SK-N-SH treated with all-trans-retinoic acid at 6 μM for 48 hours (cell line): ENCODE measurements around the gene MED20.

Source experiments
- ARNTL ChIP-seq: fragments of 450-650 bp; formaldehyde crosslinking; IDR thresholded peaks from 2 replicates; pipeline ENCODE4 v1.5.0; 2020; ENCODE audit warnings: low read depth, mild to moderate bottlenecking, moderate library complexity, borderline replicate concordance
- CSDC2 ChIP-seq: fragments of 250-450 bp; sonication (Bioruptor Pico); IDR thresholded peaks from 2 replicates; pipeline ENCODE4 v1.5.0; 2020; ENCODE audit warnings: mild to moderate bottlenecking, moderate library complexity
- ESRRG ChIP-seq: fragments of 250-450 bp; sonication (Bioruptor Pico); IDR thresholded peaks from 2 replicates; pipeline ENCODE4 v1.6.1; 2021; ENCODE audit warnings: mild to moderate bottlenecking
- ISL1 ChIP-seq: fragments of 250-450 bp; sonication (Bioruptor Pico); IDR thresholded peaks from 2 replicates; pipeline ENCODE4 v2.1.2; 2022; ENCODE audit warnings: mild to moderate bottlenecking, moderate library complexity
- OSR1 ChIP-seq: fragments of 250-450 bp; sonication (Bioruptor Pico); IDR thresholded peaks from 2 replicates; pipeline ENCODE4 v1.8.0; 2022; ENCODE audit warnings: moderate library complexity, mild to moderate bottlenecking, inconsistent platforms
- SNAI2 ChIP-seq: fragments of 250-450 bp; sonication (Bioruptor Pico); IDR thresholded peaks from 2 replicates; pipeline ENCODE4 v1.5.0; 2020; ENCODE audit warnings: mild to moderate bottlenecking, moderate library complexity
- TCF4 ChIP-seq: fragments of 250-450 bp; sonication (Bioruptor Pico); IDR thresholded peaks from 2 replicates; pipeline ENCODE4 v1.8.0; 2021; ENCODE audit warnings: mild to moderate bottlenecking, moderate library complexity, borderline replicate concordance
- TOX ChIP-seq: fragments of 250-450 bp; sonication (Bioruptor Pico); IDR thresholded peaks from 2 replicates; pipeline ENCODE4 v1.8.0; 2021; ENCODE audit warnings: mild to moderate bottlenecking, moderate library complexity, borderline replicate concordance
- ZFP3 ChIP-seq: fragments of 250-450 bp; sonication (Bioruptor Pico); IDR thresholded peaks from 2 replicates; pipeline ENCODE4 v1.5.0; 2020; ENCODE audit warnings: mild to moderate bottlenecking, moderate library complexity
- TF ChIP-seq, protein P1 (sequence below): fragments of 250-450 bp; sonication (Bioruptor Pico); IDR thresholded peaks from 2 replicates; pipeline ENCODE4 v1.8.0; 2020; ENCODE audit warnings: mild to moderate bottlenecking, moderate library complexity, borderline replicate concordance
- TF ChIP-seq, protein P2 (sequence below): fragments of 250-450 bp; sonication (Bioruptor Pico); IDR thresholded peaks from 2 replicates; pipeline ENCODE4 v1.5.1; 2020; ENCODE audit warnings: low read depth, mild to moderate bottlenecking, moderate library complexity

DNA sequence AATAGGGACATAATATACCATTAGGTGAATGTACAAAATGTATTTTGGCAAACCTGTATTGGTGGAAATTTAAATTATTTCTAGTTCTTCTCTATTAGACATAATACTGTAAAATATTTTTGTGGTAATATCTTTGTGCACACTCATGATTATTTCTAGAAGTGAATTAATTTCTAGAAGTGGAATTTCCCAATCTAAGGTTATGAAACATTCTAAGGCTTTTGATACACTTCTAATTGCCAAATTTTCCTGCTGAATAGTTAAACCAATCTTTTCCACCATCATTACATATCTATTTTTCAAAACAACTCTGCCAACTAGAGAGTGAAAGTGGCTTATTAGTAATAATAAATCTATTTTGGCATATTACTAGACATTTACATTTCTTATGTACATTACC lies 22.5 kb upstream of the MED20 start:
- TF ChIP-seq TCF4 (CRISPR knock-in tag) (no peak), SNAI2 (no peak), TOX (CRISPR knock-in tag) (no peak), ESRRG (CRISPR knock-in tag) (no peak), ARNTL (CRISPR knock-in tag) (no peak), ISL1 (CRISPR knock-in tag) (no peak), CSDC2 (CRISPR knock-in tag) (no peak), OSR1 (CRISPR knock-in tag) (no peak), ZFP3 (CRISPR knock-in tag) (no peak)
- TF ChIP-seq, protein P1, sequence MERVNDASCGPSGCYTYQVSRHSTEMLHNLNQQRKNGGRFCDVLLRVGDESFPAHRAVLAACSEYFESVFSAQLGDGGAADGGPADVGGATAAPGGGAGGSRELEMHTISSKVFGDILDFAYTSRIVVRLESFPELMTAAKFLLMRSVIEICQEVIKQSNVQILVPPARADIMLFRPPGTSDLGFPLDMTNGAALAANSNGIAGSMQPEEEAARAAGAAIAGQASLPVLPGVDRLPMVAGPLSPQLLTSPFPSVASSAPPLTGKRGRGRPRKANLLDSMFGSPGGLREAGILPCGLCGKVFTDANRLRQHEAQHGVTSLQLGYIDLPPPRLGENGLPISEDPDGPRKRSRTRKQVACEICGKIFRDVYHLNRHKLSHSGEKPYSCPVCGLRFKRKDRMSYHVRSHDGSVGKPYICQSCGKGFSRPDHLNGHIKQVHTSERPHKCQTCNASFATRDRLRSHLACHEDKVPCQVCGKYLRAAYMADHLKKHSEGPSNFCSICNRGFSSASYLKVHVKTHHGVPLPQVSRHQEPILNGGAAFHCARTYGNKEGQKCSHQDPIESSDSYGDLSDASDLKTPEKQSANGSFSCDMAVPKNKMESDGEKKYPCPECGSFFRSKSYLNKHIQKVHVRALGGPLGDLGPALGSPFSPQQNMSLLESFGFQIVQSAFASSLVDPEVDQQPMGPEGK (CRISPR knock-in tag) = no peak
- TF ChIP-seq, protein P2, sequence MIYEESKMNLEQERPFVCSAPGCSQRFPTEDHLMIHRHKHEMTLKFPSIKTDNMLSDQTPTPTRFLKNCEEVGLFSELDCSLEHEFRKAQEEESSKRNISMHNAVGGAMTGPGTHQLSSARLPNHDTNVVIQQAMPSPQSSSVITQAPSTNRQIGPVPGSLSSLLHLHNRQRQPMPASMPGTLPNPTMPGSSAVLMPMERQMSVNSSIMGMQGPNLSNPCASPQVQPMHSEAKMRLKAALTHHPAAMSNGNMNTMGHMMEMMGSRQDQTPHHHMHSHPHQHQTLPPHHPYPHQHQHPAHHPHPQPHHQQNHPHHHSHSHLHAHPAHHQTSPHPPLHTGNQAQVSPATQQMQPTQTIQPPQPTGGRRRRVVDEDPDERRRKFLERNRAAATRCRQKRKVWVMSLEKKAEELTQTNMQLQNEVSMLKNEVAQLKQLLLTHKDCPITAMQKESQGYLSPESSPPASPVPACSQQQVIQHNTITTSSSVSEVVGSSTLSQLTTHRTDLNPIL = no peak
